GM23248 (cell line): ENCODE results near the gene DCD. TPM values are rescaled to one million over a fixed set of nuclear protein-coding genes. Genes with fewer than 3 reads are reported as not detected.

ENCODE experiments used
- DNase-seq: peaks from one replicate; pipeline ENCODE4 v3.0.0-alpha.2; 2015
- H2AFZ ChIP-seq: fragments of 200-600 bp; sonication (generic); 2 replicates; pipeline ENCODE4 v1.6.1; 2016; ENCODE audit warnings: antibody characterized with exemption
- H3F3A ChIP-seq: fragments of 200-600 bp; sonication (generic); 2 replicates; pipeline ENCODE4 v1.6.1; 2016; ENCODE audit warnings: mild to moderate bottlenecking, antibody characterized with exemption, mixed run types; ENCODE audit not compliant: insufficient read depth
- H3K27ac ChIP-seq: fragments of 200-600 bp; sonication (generic); 2 replicates; pipeline ENCODE4 v1.5.1; 2016; ENCODE audit warnings: mild to moderate bottlenecking
- H3K27me3 ChIP-seq: fragments of 200-600 bp; sonication (generic); replicated peaks from 2 replicates; pipeline ENCODE4 v1.6.1; 2016; ENCODE audit warnings: mild to moderate bottlenecking; ENCODE audit not compliant: insufficient read depth
- H3K36me3 ChIP-seq: fragments of 200-600 bp; sonication (generic); 2 replicates; pipeline ENCODE4 v1.6.1; 2016; ENCODE audit warnings: low read depth, mild to moderate bottlenecking
- H3K4me1 ChIP-seq: fragments of 200-600 bp; sonication (generic); 2 replicates; pipeline ENCODE4 v1.6.1; 2016; ENCODE audit warnings: mild to moderate bottlenecking; ENCODE audit not compliant: insufficient read depth
- H3K4me2 ChIP-seq: fragments of 200-600 bp; sonication (generic); one replicate; pipeline ENCODE4 v1.6.1; 2016; ENCODE audit warnings: mild to moderate bottlenecking; ENCODE audit not compliant: unreplicated experiment
- H3K4me3 ChIP-seq: fragments of 200-600 bp; sonication (generic); 2 replicates; pipeline ENCODE4 v1.5.1; 2016; ENCODE audit warnings: mild to moderate bottlenecking
- H3K79me2 ChIP-seq: fragments of 200-600 bp; sonication (generic); 2 replicates; pipeline ENCODE4 v1.6.1; 2016; ENCODE audit warnings: mild to moderate bottlenecking; ENCODE audit not compliant: insufficient read depth
- H3K9ac ChIP-seq: fragments of 200-600 bp; sonication (generic); 2 replicates; pipeline ENCODE4 v1.6.1; 2016; ENCODE audit warnings: mild to moderate bottlenecking
- H3K9me2 ChIP-seq: fragments of 200-600 bp; sonication (generic); 2 replicates; pipeline ENCODE4 v1.6.1; 2016; ENCODE audit warnings: mixed run types, mild to moderate bottlenecking, moderate library complexity; ENCODE audit not compliant: insufficient read depth
- H3K9me3 ChIP-seq: fragments of 200-600 bp; sonication (generic); one replicate; pipeline ENCODE4 v1.6.1; 2017; ENCODE audit warnings: low read depth
- H4K20me1 ChIP-seq: fragments of 200-600 bp; sonication (generic); 2 replicates; pipeline ENCODE4 v1.6.0; 2016; ENCODE audit not compliant: insufficient read depth
- EZH2 ChIP-seq: fragments of 200-600 bp; sonication (generic); IDR thresholded peaks from 2 replicates; pipeline ENCODE4 v1.6.1; 2018; ENCODE audit warnings: antibody characterized with exemption, mild to moderate bottlenecking; ENCODE audit not compliant: insufficient read depth, poor library complexity, severe bottlenecking
- EZH2phosphoT487 ChIP-seq: fragments of 200-600 bp; sonication (generic); IDR thresholded peaks from 2 replicates; pipeline ENCODE4 v1.6.1; 2018; ENCODE audit warnings: antibody characterized with exemption, moderate library complexity, mild to moderate bottlenecking, low read depth; ENCODE audit not compliant: insufficient read depth
- WGBS, 2 experiments: methylation state at CpG; one replicate each; pipeline ENCODE4 v1.1.6; 2015 to 2017; ENCODE audit warnings: low lambda C conversion rate in 2 of 2, low coverage in 1 of 2; ENCODE audit errors: missing lambda C conversion rate in 2 of 2; 5-methylcytosine and 5-hydroxymethylcytosine counted together
- in situ Hi-C: fragments of 300-500 bp; cut with MboI; formaldehyde crosslinking; loops from 2 replicates; pipeline ENCODE4 v1.15.0; 2020
- polyA plus RNA-seq: library from polyadenylated mRNA; unstranded; fragments of >200 nt; fragmentation: Nextera tagmentation; extraction: Ambion mirVana; gene quantifications from 2 replicates; pipeline ENCODE4 v1.2.1, GENCODE V29; 2016
- total RNA-seq: library from RNA; depleted of rRNA; stranded (reverse); fragments of >200 nt; shearing (Covaris generic); gene quantifications from 2 replicates; pipeline ENCODE4 v1.2.3, GENCODE V29; 2014

DCD gene
- total and polyA plus RNA-seq, 2 experiments from 2014 or later, result not detected

DNA sequence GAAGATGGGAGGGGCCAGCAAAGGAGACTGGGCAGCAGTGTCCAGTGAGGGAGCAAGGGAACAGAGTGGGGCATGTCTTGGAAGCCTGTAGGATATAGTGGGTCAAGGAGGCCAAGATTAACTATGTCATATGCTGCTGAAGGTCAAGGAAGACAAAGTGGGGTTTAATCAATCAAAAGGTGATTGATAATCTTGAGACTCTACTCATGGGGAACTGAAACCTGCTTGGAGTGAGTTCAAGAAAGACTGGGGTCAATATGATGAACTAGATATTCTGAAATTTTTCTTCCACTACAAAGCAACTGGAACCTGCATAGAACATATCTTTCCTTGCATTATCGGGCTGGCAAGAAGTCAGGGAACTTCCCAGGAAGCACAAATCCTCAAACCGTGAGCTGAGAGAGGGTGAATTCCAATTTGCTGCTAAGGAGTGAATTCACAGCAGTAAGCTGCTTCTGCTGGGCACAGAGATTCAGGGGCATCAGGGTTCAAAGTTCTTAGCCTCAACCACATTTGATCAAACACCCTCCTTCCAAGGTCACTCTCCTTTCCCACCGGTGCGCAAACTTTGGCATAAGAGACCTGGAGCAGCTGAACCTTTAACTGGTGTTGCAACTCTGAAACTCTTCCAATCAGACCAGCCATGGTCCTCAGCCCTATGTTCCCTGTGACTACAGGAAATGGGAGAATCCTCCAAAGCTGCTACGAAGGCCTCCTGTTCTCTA lies 40.3 kb upstream of the DCD start:
- Histone ChIP-seq H3K36me3 (no peaks in the 10 kb centered on the region), H3K4me2 (no peak overlapping the region), H3K27me3 (no peaks in the 10 kb centered on the region), H2AFZ (no peak overlapping the region), H4K20me1 (no peaks in the 10 kb centered on the region), H3K9ac (no peak overlapping the region), H3K27ac (no peak overlapping the region), H3K9me2 (no peaks in the 10 kb centered on the region), H3K9me3 (no peaks in the 10 kb centered on the region), H3K4me3 (no peak overlapping the region), H3K79me2 (no peaks in the 10 kb centered on the region), H3F3A (no peaks in the 10 kb centered on the region), H3K4me1 (no peaks in the 10 kb centered on the region)
- TF ChIP-seq EZH2, result no peak
- TF ChIP-seq EZH2phosphoT487, result no peak
- 41 to 43% methylated on average over 5 of the region's 5 CpGs for WGBS, 2 experiments
- DNase-seq, result no peak
- in situ Hi-C loops, result no loop called here

DNA sequence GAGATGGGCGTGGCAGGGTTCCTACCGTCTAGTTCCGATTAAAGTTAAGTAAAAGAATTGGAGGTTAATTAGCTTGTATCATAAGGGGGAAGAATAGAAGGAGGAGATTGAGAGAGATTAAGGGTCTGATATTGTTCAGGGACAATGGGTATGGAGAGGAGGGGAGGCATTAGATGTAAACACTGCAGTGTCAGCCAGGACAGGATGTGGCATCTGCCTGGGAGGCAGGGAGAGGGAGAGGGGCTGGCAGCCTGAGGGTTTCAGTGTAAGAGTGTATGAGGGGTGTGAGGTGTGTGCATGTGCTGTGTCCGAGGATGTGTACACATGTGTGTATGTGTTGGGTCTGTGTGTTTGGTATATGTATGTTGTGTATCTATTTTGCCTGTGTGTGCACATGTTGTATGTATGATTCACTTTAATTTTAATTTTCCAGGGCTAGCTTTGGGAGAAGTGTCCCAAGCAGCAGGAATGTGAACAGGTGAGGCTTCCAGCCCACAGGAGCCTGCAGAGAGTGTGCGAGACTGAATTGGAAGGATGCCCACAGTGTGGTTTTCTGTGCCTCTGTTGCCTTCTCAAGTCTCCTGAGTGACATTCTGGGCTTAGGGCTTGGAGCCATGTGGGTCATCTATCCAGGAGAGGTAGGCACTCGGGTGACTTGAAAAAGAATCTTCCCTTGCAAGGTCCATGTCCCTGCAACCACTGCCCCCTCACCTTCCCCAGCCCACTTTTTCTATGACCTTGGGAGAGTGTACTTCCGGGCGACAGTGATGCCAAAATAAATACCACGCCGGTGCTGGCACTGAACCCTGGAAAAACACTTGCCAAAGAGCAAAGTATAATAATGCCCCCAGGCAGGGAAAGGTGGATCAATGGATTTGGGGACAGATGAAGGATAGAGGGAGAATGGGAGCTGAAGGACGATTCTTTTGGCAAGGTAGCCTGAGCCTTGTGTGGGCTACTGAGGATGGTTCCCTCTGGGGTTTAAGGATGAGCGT lies 36.8 kb upstream of the DCD start:
- H3K9me2 ChIP-seq, result no peaks in the 10 kb centered on the region
- TF ChIP-seq EZH2 (no peak), EZH2phosphoT487 (no peak)
- H4K20me1 ChIP-seq, result no peaks in the 10 kb centered on the region
- no peak for DNase-seq
- H3K36me3 ChIP-seq, result no peaks in the 10 kb centered on the region
- H3K4me1 ChIP-seq, result no peaks in the 10 kb centered on the region
- H3K4me3 ChIP-seq, result no peak overlapping the region
- in situ Hi-C loops, result no loop called here
- no peak overlapping the region for H2AFZ ChIP-seq
- no peaks in the 10 kb centered on the region for H3K79me2 ChIP-seq
- no peaks in the 10 kb centered on the region for H3K9me3 ChIP-seq
- H3F3A ChIP-seq, result no peaks in the 10 kb centered on the region
- WGBS, 2 experiments, result 41 to 47% methylated on average over 12 of the region's 12 CpGs
- no peak overlapping the region for H3K9ac ChIP-seq
- no peak overlapping the region for H3K27ac ChIP-seq
- no peak overlapping the region for H3K4me2 ChIP-seq
- H3K27me3 ChIP-seq, result no peaks in the 10 kb centered on the region

DNA sequence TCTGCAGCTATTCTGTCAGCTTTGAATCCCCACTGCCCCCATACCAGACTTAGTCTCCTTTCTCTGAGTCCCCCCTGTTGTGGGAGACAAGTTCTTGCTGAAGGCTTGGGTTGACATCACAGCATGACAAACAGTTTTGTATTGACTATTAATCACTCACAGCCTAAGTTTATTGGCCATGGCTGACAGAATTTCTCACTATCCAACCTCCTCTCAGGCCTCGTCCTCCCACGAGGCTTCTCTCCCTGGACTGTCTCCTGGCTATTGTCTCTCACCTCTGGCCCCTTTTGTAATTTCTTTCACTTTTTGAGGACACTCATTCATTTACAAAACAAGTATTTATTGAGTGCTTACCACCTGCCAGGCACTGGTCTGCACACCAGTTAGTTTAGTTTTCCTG lies 35.2 kb upstream of the DCD start:
- WGBS, 2 experiments, result 0% methylated on average over 2 of the region's 2 CpGs
- in situ Hi-C loops, result no loop called here

DNA sequence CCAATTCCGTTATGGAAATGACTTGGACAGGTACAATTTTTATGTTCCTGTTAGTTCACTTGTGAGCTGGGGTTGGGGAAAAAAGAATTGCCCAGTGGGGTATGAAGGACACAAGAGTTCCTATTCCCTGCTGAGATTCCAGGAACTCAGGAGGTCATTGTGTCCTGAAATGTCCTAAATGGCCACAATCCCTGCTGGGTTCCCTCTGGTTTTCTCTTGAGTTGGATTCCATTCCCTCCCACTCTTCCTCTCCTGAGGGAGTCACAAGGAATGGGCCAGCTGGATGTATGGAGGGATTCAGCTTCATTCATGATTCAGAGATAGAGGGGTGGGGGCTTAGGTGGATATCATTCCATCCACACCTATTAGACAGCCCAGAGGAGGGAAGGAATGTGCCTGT lies 34.5 kb upstream of the DCD start:
- Histone ChIP-seq H3K27ac (no peak overlapping the region), H2AFZ (no peak overlapping the region), H3K9me3 (no peaks in the 10 kb centered on the region), H3K9ac (no peak overlapping the region), H3K4me1 (no peaks in the 10 kb centered on the region), H3F3A (no peaks in the 10 kb centered on the region), H4K20me1 (no peaks in the 10 kb centered on the region), H3K4me2 (no peak overlapping the region), H3K9me2 (no peaks in the 10 kb centered on the region), H3K79me2 (no peaks in the 10 kb centered on the region), H3K4me3 (no peak overlapping the region), H3K27me3 (0 out of 2 replicates have a peak, but pooled peaks cover under 1% of the 10 kb centered on the region), H3K36me3 (no peaks in the 10 kb centered on the region)
- WGBS, 2 experiments, result 9 to 11% methylated on average over 1 of the region's 1 CpG
- in situ Hi-C loops, result no loop called here
- TF ChIP-seq EZH2 (no peak), EZH2phosphoT487 (no peak)
- no peak for DNase-seq

More for the DNA sequence above, 35.2 kb upstream of the DCD start:
- no peak for DNase-seq
- Histone ChIP-seq H3K36me3 (no peaks in the 10 kb centered on the region), H3K9ac (no peak overlapping the region), H2AFZ (no peak overlapping the region), H3K4me2 (no peak overlapping the region), H3K9me2 (no peaks in the 10 kb centered on the region), H3F3A (no peaks in the 10 kb centered on the region), H3K9me3 (no peaks in the 10 kb centered on the region), H3K27ac (no peak overlapping the region), H3K27me3 (no peaks in the 10 kb centered on the region), H3K4me3 (no peak overlapping the region), H3K4me1 (no peaks in the 10 kb centered on the region), H3K79me2 (no peaks in the 10 kb centered on the region), H4K20me1 (no peaks in the 10 kb centered on the region)
- no peak for TF ChIP-seq EZH2phosphoT487
- TF ChIP-seq EZH2, result no peak
